ENCODE results near the gene FTSJ3.
A peak's percentile ranks its signal among the peaks of the same experiment; 100 is the strongest.

Gene FTSJ3

DNA sequence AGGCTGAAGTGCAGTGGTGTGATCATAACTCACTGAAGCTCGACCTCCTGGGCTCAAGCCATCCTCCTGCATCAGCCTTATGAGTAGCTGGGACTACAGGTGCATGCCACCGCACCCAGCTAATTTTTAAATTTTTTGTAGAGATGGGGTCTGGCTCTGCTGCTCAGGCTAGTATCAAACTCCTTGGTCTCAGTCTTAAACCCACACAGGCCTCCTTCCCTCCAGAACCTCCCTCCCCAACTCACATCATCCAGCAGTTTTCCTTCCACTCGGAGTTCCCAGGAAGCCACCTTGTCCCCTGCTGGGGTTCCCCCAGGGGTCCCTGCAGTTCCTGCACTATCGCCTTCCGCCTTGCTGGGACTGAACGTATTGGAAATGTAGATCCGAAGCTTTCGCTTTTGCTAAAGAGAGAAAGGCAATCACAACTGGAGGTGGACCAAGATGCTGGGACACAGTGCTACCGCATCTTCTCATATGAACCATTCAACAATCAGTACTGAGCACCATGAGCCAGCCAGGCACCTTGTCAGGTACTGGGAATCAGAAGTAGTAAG is 7.8 kb upstream of the FTSJ3 start:
- Histone ChIP-seq H3K4me3 (no peak overlapping the region), H3K27ac (peak overlapping the region; percentile 80; the same call in 1 of the 2 replicates), H3K9me3 (no peaks in the 10 kb centered on the region), H3K4me1 (peaks cover 94% of the 10 kb centered on the region), H4K20me1 (peaks cover 91% of the 10 kb centered on the region), H3K27me3 (no peaks in the 10 kb centered on the region), H3K4me2 (peak overlapping the region; percentile 74), H3K9ac (0 out of 2 replicates have a peak overlapping the region, but pooled peaks have one; percentile 9), H3K36me3 (peaks cover 82% of the 10 kb centered on the region)
- no peak for TF ChIP-seq Cebpa-rat (IDR thresholded peaks at IDR 0.05)

DNA sequence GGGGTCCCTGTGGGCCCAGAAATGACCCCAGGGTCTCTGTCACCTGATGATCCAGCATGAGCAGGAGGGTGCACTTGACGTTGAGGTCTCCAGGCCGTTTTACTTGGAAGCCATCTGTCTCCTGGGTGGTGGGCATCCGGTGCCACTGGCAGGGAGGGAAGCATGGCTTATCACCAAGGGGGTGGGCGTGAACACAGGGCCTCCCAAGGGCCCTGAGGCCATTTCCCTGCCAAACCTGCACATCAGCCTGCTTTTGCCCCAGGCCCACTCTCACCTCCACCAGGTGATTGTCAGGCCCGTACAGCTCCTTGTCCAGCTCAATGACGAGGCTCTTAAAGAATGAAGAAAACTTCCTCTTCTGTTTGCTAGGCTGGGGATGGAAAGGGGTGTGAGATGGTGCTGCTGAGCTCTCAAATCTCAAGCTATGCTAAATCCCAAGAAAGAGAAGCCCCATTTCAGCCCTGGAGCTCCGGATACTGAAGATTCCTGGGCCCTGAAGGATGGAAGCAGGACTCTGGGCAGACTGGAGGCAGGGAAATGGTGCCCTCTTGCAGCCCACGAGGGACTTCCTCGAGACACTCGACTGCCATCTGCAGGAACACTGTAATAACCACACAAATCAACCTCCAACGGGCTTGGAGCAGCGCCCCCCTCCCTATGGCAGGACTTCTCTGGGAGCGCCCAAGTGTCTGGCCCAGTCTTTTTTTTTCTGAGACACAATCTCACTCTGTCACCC is 7.1 kb upstream of the FTSJ3 start:
- Histone ChIP-seq H3K36me3 (peaks cover 89% of the 10 kb centered on the region), H3K9me3 (no peaks in the 10 kb centered on the region), H3K27me3 (no peaks in the 10 kb centered on the region), H3K27ac (peak overlapping the region; percentile 80), H4K20me1 (peaks cover 84% of the 10 kb centered on the region), H3K4me2 (peak overlapping the region; percentile 74), H3K9ac (peak overlapping the region; percentile 65), H3K4me3 (peak overlapping the region; percentile 13; the same call in 1 of the 2 replicates), H3K4me1 (peaks cover 92% of the 10 kb centered on the region)
- TF ChIP-seq Cebpa-rat (IDR thresholded peaks at IDR 0.05) = no peak

DNA sequence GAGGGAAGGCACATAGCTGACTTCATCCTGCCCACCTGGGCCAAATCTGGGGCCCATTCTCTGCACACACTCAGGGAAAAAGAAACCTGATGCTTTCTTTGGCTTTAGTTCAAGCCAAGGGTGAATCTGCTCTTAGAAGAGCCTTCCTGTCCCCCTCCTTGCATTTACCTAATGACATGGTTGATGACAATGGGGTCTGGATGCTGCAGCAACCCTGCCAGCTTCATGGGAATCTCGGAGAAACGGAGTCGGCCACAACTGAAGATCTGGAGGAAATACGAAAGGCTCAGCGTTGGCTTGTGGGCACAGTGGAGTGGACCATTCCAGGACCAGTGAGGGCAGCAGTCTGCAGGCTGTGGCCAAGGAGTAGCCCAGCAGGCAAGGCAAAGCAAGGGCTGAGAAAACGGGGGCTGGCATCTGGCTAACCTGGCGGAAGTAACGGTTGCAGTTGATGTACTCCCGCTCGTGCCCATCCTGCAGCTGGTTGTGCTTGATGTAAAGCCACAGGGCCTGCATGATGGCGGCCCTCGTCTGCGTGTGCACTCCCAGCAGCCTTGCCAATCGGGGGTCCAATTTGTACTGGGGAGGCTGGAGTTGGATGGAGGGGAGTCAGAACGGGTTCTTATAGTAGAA is 6.4 kb upstream of the FTSJ3 start:
- TF ChIP-seq Cebpa-rat (IDR thresholded peaks at IDR 0.05) = no peak
- no peaks in the 10 kb centered on the region for H3K9me3 ChIP-seq
- H4K20me1 ChIP-seq = peaks cover 77% of the 10 kb centered on the region
- H3K4me2 ChIP-seq = peak overlapping the region; percentile 74
- peak overlapping the region; percentile 65 for H3K9ac ChIP-seq
- H3K27ac ChIP-seq = peak overlapping the region; percentile 80
- H3K36me3 ChIP-seq = peaks cover 96% of the 10 kb centered on the region
- no peaks in the 10 kb centered on the region for H3K27me3 ChIP-seq
- 0 out of 2 replicates have a peak overlapping the region, but pooled peaks have one; percentile 13 for H3K4me3 ChIP-seq
- peaks cover 92% of the 10 kb centered on the region for H3K4me1 ChIP-seq

DNA sequence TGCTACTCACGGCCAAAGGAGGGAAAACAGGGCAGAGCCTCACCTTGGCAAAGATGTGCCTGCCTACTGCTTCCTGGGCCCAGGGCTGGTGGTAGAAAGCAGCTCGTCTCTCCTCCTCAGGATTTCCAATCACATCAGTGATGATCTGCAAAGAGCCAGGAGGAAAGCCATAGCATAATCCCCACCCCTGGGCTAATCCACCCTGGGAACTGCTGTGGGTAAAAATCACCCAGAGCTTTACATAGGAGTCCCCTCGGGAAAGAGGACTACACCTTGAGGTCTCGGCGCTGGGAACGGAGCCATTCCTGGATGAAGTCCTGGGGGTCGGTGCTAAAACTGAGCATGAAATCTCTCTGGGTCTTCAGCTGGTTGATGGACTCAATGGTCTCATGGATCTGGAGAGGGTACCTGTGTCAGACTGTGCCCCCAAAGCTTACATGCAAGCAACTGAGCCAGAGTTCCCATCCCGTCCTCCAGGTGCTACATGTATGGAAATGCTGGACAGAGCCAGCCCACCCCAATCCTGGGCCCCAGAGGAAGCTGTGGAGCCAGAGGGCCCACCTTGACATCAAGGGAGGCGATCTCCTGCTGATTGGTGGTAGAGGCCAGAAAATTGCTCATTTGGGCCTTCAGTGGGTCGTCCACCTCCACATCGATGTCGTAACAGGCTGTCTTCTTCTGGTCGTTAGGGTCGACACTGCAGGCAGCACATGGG is 5.7 kb upstream of the FTSJ3 start:
- no peak overlapping the region for H3K4me3 ChIP-seq
- no peak for TF ChIP-seq Cebpa-rat (IDR thresholded peaks at IDR 0.05)
- peak overlapping the region; percentile 74 for H3K4me2 ChIP-seq
- no peaks in the 10 kb centered on the region for H3K9me3 ChIP-seq
- peaks cover 98% of the 10 kb centered on the region for H3K36me3 ChIP-seq
- peaks cover 92% of the 10 kb centered on the region for H3K4me1 ChIP-seq
- no peaks in the 10 kb centered on the region for H3K27me3 ChIP-seq
- peak overlapping the region; percentile 80 for H3K27ac ChIP-seq
- 0 out of 2 replicates have a peak overlapping the region, but pooled peaks have one; percentile 65 for H3K9ac ChIP-seq
- peaks cover 72% of the 10 kb centered on the region for H4K20me1 ChIP-seq

DNA sequence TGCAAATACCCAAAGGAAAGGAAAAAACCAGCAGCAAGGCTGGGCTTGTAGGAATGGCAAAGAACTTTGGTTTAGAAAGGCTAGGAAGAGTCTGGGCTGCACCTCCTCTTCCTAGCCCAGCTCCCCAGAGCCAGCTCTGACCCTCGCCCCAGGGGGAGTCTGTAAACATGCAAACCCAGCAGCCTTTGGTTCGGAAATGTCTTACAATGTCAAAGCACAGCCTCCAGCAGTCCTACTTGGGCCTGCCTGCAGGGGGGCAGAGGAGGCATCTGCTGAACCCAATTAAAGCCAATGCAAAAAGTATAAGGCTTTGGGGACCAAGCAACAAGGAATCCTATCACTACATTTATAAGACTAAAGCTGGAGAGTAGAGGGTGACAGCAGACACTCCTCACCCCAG is 5.0 kb upstream of the FTSJ3 start:
- Histone ChIP-seq H3K36me3 (peaks cover 90% of the 10 kb centered on the region), H3K4me3 (no peak overlapping the region), H3K9me3 (no peaks in the 10 kb centered on the region), H3K27ac (peak overlapping the region; percentile 80), H3K4me1 (peaks cover 87% of the 10 kb centered on the region), H3K27me3 (no peaks in the 10 kb centered on the region), H3K9ac (0 out of 2 replicates have a peak overlapping the region, but pooled peaks have one; percentile 35), H3K4me2 (peak overlapping the region; percentile 74), H4K20me1 (peaks cover 70% of the 10 kb centered on the region)
- TF ChIP-seq Cebpa-rat (IDR thresholded peaks at IDR 0.05) = no peak

DNA sequence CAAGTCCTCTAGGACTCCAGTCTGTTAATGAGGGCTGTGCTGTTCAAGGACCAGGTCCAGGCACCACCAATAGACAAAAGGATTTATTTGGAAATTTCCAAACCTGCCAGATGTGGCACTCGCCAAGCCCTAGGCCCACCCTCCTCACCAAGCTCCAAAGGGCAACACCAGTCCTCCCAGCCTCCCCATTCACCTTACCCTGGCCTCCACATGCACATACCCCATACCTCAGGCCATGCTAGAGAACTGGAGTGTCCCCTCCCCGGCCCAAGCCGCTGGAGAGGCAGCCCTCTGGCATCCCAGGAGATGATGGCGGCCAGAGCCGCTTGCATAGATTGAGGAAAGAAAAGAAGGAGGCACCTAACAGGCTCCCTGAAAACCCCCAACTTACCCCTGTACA is 4.6 kb upstream of the FTSJ3 start:
- peaks cover 66% of the 10 kb centered on the region for H4K20me1 ChIP-seq
- H3K9me3 ChIP-seq = no peaks in the 10 kb centered on the region
- H3K4me3 ChIP-seq = no peak overlapping the region
- H3K9ac ChIP-seq = 0 out of 2 replicates have a peak overlapping the region, but pooled peaks have one; percentile 35
- H3K4me2 ChIP-seq = peak overlapping the region; percentile 74
- peak overlapping the region; percentile 80; the same call in 1 of the 2 replicates for H3K27ac ChIP-seq
- TF ChIP-seq Cebpa-rat (IDR thresholded peaks at IDR 0.05) = no peak
- H3K36me3 ChIP-seq = peaks cover 86% of the 10 kb centered on the region
- H3K27me3 ChIP-seq = no peaks in the 10 kb centered on the region
- H3K4me1 ChIP-seq = peaks cover 82% of the 10 kb centered on the region

DNA sequence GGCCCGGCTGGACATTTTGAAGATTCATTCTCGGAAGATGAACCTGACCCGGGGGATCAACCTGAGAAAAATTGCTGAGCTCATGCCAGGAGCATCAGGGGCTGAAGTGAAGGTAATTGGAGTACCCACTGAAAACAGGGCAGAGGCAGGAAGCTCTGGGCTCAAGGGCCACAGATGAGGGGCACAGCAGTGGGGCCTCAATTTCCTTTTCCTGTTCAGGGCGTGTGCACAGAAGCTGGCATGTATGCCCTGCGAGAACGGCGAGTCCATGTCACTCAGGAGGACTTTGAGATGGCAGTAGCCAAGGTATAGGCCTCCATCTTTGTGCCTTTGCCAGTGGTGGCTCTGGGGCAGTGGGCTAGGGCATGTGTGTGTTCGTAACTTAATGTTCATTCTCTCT is 4.0 kb upstream of the FTSJ3 start:
- no peak for TF ChIP-seq Cebpa-rat (IDR thresholded peaks at IDR 0.05)
- peaks cover 61% of the 10 kb centered on the region; the same call in 1 of the 2 replicates for H4K20me1 ChIP-seq
- H3K9ac ChIP-seq = peak overlapping the region; percentile 35
- no peak overlapping the region for H3K4me3 ChIP-seq
- H3K27ac ChIP-seq = peak overlapping the region; percentile 80
- H3K27me3 ChIP-seq = no peaks in the 10 kb centered on the region
- peaks cover 77% of the 10 kb centered on the region for H3K4me1 ChIP-seq
- peak overlapping the region; percentile 74 for H3K4me2 ChIP-seq
- no peaks in the 10 kb centered on the region for H3K9me3 ChIP-seq
- H3K36me3 ChIP-seq = peaks cover 81% of the 10 kb centered on the region

DNA sequence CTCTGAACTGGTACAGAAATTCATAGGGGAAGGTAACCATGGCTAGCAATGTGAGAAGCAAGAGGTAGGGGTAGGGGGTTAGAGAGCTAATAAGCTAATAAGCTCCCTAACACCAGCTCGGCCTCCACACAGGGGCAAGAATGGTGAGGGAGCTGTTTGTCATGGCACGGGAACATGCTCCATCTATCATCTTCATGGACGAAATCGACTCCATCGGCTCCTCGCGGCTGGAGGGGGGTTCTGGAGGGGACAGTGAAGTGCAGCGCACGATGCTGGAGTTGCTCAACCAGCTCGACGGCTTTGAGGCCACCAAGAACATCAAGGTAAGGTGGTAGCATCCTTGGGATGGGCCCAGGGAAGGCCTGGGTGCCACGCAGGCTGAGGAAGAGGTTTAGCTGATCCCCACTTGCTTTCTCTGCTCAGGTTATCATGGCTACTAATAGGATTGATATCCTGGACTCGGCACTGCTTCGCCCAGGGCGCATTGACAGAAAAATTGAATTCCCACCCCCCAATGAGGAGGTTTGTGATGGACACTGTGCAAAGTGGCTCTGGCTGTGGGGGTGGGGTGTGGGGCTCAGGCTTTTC is 3.5 kb upstream of the FTSJ3 start:
- H3K27me3 ChIP-seq = no peaks in the 10 kb centered on the region
- peaks cover 77% of the 10 kb centered on the region for H3K4me1 ChIP-seq
- H3K27ac ChIP-seq = peak overlapping the region; percentile 80; the same call in 1 of the 2 replicates
- H3K9ac ChIP-seq = peak overlapping the region; percentile 35
- H3K9me3 ChIP-seq = no peaks in the 10 kb centered on the region
- no peak overlapping the region for H3K4me3 ChIP-seq
- H4K20me1 ChIP-seq = peaks cover 60% of the 10 kb centered on the region; the same call in 1 of the 2 replicates
- TF ChIP-seq Cebpa-rat (IDR thresholded peaks at IDR 0.05) = no peak
- H3K36me3 ChIP-seq = peaks cover 76% of the 10 kb centered on the region
- H3K4me2 ChIP-seq = peak overlapping the region; percentile 74

DNA sequence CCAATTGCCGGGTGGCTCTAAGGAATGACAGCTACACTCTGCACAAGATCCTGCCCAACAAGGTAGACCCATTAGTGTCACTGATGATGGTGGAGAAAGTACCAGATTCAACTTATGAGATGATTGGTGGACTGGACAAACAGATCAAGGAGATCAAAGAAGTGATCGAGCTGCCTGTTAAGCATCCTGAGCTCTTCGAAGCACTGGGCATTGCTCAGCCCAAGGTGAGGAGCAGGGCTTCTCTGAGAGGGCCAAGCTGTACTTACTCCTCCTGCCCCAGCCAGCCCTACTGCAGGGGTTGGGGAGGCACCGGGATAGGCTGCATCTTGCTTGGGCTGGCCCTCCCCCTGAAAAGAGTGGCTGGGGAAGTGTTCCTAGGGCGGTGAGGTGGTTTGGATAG is 2.8 kb upstream of the FTSJ3 start:
- Histone ChIP-seq H3K9ac (no peak overlapping the region), H3K9me3 (no peaks in the 10 kb centered on the region), H3K27me3 (no peaks in the 10 kb centered on the region), H3K4me3 (no peak overlapping the region), H3K36me3 (peaks cover 75% of the 10 kb centered on the region), H3K4me2 (no peak overlapping the region), H3K27ac (no peak overlapping the region), H4K20me1 (peaks cover 60% of the 10 kb centered on the region), H3K4me1 (peaks cover 77% of the 10 kb centered on the region)
- no peak for TF ChIP-seq Cebpa-rat (IDR thresholded peaks at IDR 0.05)

All from BLaER1 (cell line).